ENCODE results near the gene PAF1. TPM values are rescaled to one million over a fixed set of nuclear protein-coding genes. Genes with fewer than 3 reads are reported as not detected.

Gene PAF1
- total and polyA plus RNA-seq, 2 of the 13 experiments (the other 11 are each of a cell fraction or from before 2014, with no cell fraction given): 30.2 to 31.1 TPM

DNA sequence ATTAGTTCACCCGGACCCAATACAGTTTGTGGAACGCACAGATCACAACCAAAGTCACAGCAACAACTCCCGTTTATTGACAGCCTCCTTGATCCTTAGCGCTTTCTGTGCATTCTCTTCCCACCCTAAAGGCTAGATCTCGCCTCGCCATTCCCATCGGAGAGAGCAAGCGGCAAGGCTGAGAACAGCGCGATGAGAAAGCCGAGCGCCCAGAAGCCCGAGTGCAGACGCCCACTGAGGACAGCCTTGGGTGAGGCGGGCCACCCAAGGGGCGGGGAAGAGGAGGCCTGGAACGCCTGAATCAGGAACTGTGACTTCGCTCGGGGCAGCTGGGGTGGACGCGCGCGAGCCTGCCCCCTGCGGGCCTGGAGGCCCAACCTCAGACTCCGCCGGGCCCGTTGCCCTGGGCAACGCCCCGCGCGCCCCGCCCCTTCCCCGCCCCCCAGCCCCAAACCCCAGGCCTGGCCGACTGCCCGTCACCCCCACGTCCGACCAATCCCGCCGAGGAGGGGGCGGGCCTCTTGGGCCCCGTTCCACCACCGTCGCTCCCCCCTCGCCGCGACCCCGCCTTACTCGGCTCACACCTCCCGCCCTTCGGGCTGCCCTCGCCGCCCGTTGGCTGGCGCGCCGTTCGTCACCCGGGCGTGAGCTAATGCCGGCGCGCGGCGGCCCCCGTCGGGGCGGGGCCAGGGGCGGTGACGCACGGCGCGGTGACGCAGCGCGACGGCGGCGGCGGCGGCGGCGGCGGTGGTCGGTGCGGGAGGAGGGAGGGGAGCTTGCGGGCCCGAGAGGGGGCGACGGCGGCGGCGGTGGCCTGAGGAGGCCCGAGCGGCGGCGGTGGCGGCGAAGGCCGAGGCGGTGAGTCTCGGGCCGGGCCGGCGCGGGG lies 48.9 kb downstream of the PAF1 start, which contains the start of gene SAMD4B (continued):
- TF ChIP-seq, protein P1, sequence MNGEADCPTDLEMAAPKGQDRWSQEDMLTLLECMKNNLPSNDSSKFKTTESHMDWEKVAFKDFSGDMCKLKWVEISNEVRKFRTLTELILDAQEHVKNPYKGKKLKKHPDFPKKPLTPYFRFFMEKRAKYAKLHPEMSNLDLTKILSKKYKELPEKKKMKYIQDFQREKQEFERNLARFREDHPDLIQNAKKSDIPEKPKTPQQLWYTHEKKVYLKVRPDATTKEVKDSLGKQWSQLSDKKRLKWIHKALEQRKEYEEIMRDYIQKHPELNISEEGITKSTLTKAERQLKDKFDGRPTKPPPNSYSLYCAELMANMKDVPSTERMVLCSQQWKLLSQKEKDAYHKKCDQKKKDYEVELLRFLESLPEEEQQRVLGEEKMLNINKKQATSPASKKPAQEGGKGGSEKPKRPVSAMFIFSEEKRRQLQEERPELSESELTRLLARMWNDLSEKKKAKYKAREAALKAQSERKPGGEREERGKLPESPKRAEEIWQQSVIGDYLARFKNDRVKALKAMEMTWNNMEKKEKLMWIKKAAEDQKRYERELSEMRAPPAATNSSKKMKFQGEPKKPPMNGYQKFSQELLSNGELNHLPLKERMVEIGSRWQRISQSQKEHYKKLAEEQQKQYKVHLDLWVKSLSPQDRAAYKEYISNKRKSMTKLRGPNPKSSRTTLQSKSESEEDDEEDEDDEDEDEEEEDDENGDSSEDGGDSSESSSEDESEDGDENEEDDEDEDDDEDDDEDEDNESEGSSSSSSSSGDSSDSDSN (CRISPR knock-in tag; IDR thresholded peaks at IDR 0.05): peak; percentile 85
- TF ChIP-seq, protein P2, sequence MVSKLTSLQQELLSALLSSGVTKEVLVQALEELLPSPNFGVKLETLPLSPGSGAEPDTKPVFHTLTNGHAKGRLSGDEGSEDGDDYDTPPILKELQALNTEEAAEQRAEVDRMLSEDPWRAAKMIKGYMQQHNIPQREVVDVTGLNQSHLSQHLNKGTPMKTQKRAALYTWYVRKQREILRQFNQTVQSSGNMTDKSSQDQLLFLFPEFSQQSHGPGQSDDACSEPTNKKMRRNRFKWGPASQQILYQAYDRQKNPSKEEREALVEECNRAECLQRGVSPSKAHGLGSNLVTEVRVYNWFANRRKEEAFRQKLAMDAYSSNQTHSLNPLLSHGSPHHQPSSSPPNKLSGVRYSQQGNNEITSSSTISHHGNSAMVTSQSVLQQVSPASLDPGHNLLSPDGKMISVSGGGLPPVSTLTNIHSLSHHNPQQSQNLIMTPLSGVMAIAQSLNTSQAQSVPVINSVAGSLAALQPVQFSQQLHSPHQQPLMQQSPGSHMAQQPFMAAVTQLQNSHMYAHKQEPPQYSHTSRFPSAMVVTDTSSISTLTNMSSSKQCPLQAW (CRISPR knock-in tag; IDR thresholded peaks at IDR 0.05): peak; percentile 91
- peak; percentile 69; the same call in 1 of the 2 replicates for TF ChIP-seq MXD1 (CRISPR knock-in tag; IDR thresholded peaks at IDR 0.05)
- no peak for TF ChIP-seq HNF1A (IDR thresholded peaks at IDR 0.05; ENCODE audit: low read depth)
- TF ChIP-seq HNF1A (CRISPR knock-in tag; IDR thresholded peaks at IDR 0.05; ENCODE audit: borderline replicate concordance): peak; percentile 63; the same call in 1 of the 2 replicates
- TF ChIP-seq STAG1 (CRISPR knock-in tag; IDR thresholded peaks at IDR 0.05): peak; percentile 34
- TF ChIP-seq SRF (IDR thresholded peaks at IDR 0.05; ENCODE audit: low read depth, low read length): 0 out of 2 replicates have a peak, but pooled peaks have one; percentile 20
- TF ChIP-seq SALL2 (CRISPR knock-in tag; IDR thresholded peaks at IDR 0.05): peak; percentile 77; the same call in 1 of the 2 replicates
- peak; percentile 39; the same call in 1 of the 2 replicates for TF ChIP-seq ZNF225 (CRISPR knock-in tag; IDR thresholded peaks at IDR 0.05)
- TF ChIP-seq GABPA (IDR thresholded peaks at IDR 0.05; ENCODE audit: low read depth, low read length): peak; percentile 73
- peak; percentile 90 for TF ChIP-seq GABPA (CRISPR knock-in tag; IDR thresholded peaks at IDR 0.05; ENCODE audit: low read depth)
- TF ChIP-seq, protein P3, sequence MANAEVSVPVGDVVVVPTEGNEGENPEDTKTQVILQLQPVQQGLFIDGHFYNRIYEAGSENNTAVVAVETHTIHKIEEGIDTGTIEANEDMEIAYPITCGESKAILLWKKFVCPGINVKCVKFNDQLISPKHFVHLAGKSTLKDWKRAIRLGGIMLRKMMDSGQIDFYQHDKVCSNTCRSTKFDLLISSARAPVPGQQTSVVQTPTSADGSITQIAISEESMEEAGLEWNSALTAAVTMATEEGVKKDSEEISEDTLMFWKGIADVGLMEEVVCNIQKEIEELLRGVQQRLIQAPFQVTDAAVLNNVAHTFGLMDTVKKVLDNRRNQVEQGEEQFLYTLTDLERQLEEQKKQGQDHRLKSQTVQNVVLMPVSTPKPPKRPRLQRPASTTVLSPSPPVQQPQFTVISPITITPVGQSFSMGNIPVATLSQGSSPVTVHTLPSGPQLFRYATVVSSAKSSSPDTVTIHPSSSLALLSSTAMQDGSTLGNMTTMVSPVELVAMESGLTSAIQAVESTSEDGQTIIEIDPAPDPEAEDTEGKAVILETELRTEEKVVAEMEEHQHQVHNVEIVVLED (CRISPR knock-in tag; IDR thresholded peaks at IDR 0.05; ENCODE audit: borderline replicate concordance): peak; percentile 94
- TF ChIP-seq BORCS8-MEF2B (CRISPR knock-in tag; IDR thresholded peaks at IDR 0.05): peak; percentile 32; the same call in 1 of the 2 replicates
- TF ChIP-seq ZNF567 (CRISPR knock-in tag; IDR thresholded peaks at IDR 0.05; ENCODE audit: borderline replicate concordance): 0 out of 2 replicates have a peak, but pooled peaks have one; percentile 34
- peak; percentile 74 for TF ChIP-seq U2AF1 (optimal IDR thresholded peaks at IDR 0.05; ENCODE audit: low read depth, low read length)
- TF ChIP-seq WIZ (CRISPR knock-in tag; IDR thresholded peaks at IDR 0.05): no peak
- peak; percentile 87 for TF ChIP-seq NFYB (CRISPR knock-in tag; IDR thresholded peaks at IDR 0.05)
- no peak for TF ChIP-seq NCOA1 (CRISPR knock-in tag; IDR thresholded peaks at IDR 0.05)

Measured in HepG2 (cell line).